ENCODE data around the gene RAB31.

Gene RAB31

GRCh38 chr18:9708434-9709303, 568 bp downstream of the RAB31 start:
- H3K4me3 ChIP-seq (ENCODE audit: low read length): no peak overlapping the region
- no peak for DNase-seq (ENCODE audit: low read depth, low spot score)

GRCh38 chr18:9709304-9709877, 1.3 kb downstream of the RAB31 start:
- no peak overlapping the region for H3K4me3 ChIP-seq (ENCODE audit: low read length)
- DNase-seq (ENCODE audit: low read depth, low spot score): no peak

- DNase-seq (ENCODE audit: low read depth, low spot score): no peak
- no peak overlapping the region for H3K4me3 ChIP-seq (ENCODE audit: low read length)
Measured at GRCh38 chr18:9710037-9710436, 1.9 kb downstream of the RAB31 start.

- no peak for DNase-seq (ENCODE audit: low read depth, low spot score)
Measured at GRCh38 chr18:9711361-9712129, 3.4 kb downstream of the RAB31 start.

GRCh38 chr18:9712130-9712577, 4.1 kb downstream of the RAB31 start:
- H3K4me3 ChIP-seq (ENCODE audit: low read length): no peak overlapping the region
- no peak for DNase-seq (ENCODE audit: low read depth, low spot score)

More at GRCh38 chr18:9711361-9712129, 3.4 kb downstream of the RAB31 start:
- H3K4me3 ChIP-seq (ENCODE audit: low read length): no peak overlapping the region

GRCh38 chr18:9712611-9713010, 4.5 kb downstream of the RAB31 start:
- H3K4me3 ChIP-seq (ENCODE audit: low read length): no peak overlapping the region
- DNase-seq (ENCODE audit: low read depth, low spot score): no peak

- DNase-seq (ENCODE audit: low read depth, low spot score): no peak
- no peak overlapping the region for H3K4me3 ChIP-seq (ENCODE audit: low read length)
Measured at GRCh38 chr18:9714266-9715087, 6.4 kb downstream of the RAB31 start.

- DNase-seq (ENCODE audit: low read depth, low spot score): no peak
- no peak overlapping the region for H3K4me3 ChIP-seq (ENCODE audit: low read length)
Measured at GRCh38 chr18:9715088-9715343, 6.9 kb downstream of the RAB31 start.

- no peak overlapping the region for H3K4me3 ChIP-seq (ENCODE audit: low read length)
- no peak for DNase-seq (ENCODE audit: low read depth, low spot score)
Measured at GRCh38 chr18:9715978-9716774, 8.1 kb downstream of the RAB31 start.

GRCh38 chr18:9716780-9717563, 8.9 kb downstream of the RAB31 start:
- H3K4me3 ChIP-seq (ENCODE audit: low read length): no peak overlapping the region
- DNase-seq (ENCODE audit: low read depth, low spot score): no peak

- no peak overlapping the region for H3K4me3 ChIP-seq (ENCODE audit: low read length)
- DNase-seq (ENCODE audit: low read depth, low spot score): no peak
Measured at GRCh38 chr18:9719421-9719981, 11.4 kb downstream of the RAB31 start.

GRCh38 chr18:9720327-9720726, 12.2 kb downstream of the RAB31 start:
- H3K4me3 ChIP-seq (ENCODE audit: low read length): no peak overlapping the region
- DNase-seq (ENCODE audit: low read depth, low spot score): no peak

- H3K4me3 ChIP-seq (ENCODE audit: low read length): no peak overlapping the region
- no peak for DNase-seq (ENCODE audit: low read depth, low spot score)
Measured at GRCh38 chr18:9721893-9722550, 13.9 kb downstream of the RAB31 start.

GRCh38 chr18:9722691-9723090, 14.6 kb downstream of the RAB31 start:
- no peak overlapping the region for H3K4me3 ChIP-seq (ENCODE audit: low read length)
- no peak for DNase-seq (ENCODE audit: low read depth, low spot score)

- DNase-seq (ENCODE audit: low read depth, low spot score): no peak
- H3K4me3 ChIP-seq (ENCODE audit: low read length): no peak overlapping the region
Measured at GRCh38 chr18:9724797-9725585, 16.9 kb downstream of the RAB31 start.

- no peak for DNase-seq (ENCODE audit: low read depth, low spot score)
- no peak overlapping the region for H3K4me3 ChIP-seq (ENCODE audit: low read length)
Measured at GRCh38 chr18:9726175-9726574, 18.1 kb downstream of the RAB31 start.
